Measurements from ENCODE around the gene PHETA1. TPM values are rescaled to one million over a fixed set of nuclear protein-coding genes. Genes with fewer than 3 reads are reported as not detected.
"Not testable (repeated sequence)": the region's sequence is repeated elsewhere in the genome, so short reads cannot be mapped to it uniquely, and the experiment has no call there.

PHETA1 gene
- total RNA-seq, 1 donor from 2014 or later = 20.5 TPM

DNA sequence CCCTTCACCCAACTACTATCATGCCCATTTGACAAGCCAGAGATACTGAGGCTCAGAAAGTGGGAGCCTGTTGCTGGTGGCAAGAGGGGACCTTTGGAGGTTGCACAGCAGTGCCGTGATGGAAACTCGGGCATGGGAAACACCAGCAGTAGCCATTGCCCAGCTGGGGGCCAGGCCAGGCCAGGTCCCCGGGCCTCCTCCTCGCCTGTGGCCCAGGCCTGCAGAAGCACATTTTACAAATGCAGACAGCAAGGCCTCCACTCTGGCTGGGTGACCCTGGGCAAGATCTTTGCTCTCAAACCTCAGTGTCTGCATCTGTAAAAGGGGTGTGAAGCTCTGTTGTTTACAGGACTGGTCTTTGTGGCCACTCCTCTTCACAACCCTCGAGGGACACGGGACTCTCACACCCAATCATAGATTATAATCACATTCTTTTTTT lies 32.3 kb upstream of the PHETA1 start:
- Histone ChIP-seq H3K27ac (no peak overlapping the region), H3K36me3 (no peaks in the 10 kb centered on the region), H3K27me3 (ENCODE audit: low read depth) (no peaks in the 10 kb centered on the region), H3K4me3 (no peak overlapping the region), H3K9me3 (no peaks in the 10 kb centered on the region), H3K4me1 (peaks cover 58% of the 10 kb centered on the region)
- ATAC-seq (no peak), DNase-seq (no peak)
- intact Hi-C loops (cut with DNase I) = no loop called here
- TF ChIP-seq, protein P1, sequence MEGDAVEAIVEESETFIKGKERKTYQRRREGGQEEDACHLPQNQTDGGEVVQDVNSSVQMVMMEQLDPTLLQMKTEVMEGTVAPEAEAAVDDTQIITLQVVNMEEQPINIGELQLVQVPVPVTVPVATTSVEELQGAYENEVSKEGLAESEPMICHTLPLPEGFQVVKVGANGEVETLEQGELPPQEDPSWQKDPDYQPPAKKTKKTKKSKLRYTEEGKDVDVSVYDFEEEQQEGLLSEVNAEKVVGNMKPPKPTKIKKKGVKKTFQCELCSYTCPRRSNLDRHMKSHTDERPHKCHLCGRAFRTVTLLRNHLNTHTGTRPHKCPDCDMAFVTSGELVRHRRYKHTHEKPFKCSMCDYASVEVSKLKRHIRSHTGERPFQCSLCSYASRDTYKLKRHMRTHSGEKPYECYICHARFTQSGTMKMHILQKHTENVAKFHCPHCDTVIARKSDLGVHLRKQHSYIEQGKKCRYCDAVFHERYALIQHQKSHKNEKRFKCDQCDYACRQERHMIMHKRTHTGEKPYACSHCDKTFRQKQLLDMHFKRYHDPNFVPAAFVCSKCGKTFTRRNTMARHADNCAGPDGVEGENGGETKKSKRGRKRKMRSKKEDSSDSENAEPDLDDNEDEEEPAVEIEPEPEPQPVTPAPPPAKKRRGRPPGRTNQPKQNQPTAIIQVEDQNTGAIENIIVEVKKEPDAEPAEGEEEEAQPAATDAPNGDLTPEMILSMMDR (IDR thresholded peaks at IDR 0.05) = no peak

DNA sequence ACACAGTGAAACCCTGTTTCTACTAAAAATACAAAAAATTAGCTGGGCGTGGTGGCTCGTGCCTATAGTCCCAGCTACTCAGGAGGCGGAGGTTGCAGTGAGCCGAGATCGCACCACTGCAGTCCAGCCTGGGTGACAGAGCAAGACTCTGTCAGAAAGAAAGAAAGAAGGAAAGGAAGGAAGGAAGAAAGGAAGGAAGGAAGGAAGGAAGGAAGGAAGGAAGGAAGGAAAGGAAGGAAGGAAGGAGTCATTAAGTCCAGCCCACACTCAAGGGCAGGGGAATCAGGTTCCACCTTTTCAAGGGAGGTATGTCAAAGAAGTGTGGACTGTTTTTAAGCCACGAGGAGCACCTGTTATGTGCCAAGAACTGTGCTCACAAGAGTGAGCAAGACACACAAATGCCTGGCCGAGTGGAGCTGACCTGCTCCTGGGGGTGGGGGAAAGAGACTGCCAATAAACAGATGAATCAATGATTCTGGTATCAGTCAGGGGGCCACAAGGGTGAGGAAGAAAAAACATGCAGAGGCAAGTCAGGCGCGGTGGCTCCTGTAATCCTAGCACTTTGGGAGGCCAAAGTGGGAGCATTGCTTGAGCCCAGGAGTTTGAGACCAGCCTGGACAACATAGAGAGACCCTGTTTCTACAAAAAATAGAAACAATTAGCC lies 31.0 kb upstream of the PHETA1 start:
- intact Hi-C loops (cut with DNase I) = loop anchor here (10.0 kb wide), 1 partner anchor 55 kb away; no protein-coding TSS in a partner anchor
- H3K27ac ChIP-seq; H3K4me3 ChIP-seq; ATAC-seq; DNase-seq; H3K9me3 ChIP-seq; H3K27me3 ChIP-seq (ENCODE audit: low read depth); H3K36me3 ChIP-seq: not testable (repeated sequence)
- H3K4me1 ChIP-seq = peaks cover 55% of the 10 kb centered on the region

DNA sequence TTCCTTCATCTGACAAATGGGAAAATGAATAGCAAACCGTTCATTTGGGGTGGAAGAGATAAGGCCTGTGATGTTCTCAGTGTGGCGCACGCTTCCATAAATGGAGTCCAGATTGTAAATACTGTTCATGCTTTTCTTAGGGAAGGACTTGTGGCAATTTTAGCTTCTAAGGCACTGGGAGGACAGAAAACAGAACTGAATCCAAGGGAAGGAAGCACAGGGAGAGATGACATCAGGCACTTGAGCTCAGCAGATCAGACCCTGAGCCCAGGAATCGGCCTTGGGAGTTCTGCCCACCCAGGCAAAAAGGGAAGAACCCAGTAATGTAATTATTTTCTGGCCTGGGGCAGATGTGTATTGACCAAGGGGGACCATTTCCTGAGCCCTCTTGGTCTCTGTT lies 29.6 kb upstream of the PHETA1 start:
- no peaks in the 10 kb centered on the region for H3K9me3 ChIP-seq
- no peaks in the 10 kb centered on the region for H3K27me3 ChIP-seq (ENCODE audit: low read depth)
- no peak overlapping the region for H3K4me3 ChIP-seq
- intact Hi-C loops (cut with DNase I) = loop anchor here (10.0 kb wide), 1 partner anchor 56 kb away; no protein-coding TSS in a partner anchor
- DNase-seq (no peak), ATAC-seq (peak in 1 of 2 donors; percentile 8)
- no peak overlapping the region for H3K27ac ChIP-seq
- peaks cover 42% of the 10 kb centered on the region for H3K4me1 ChIP-seq
- TF ChIP-seq, protein P1 (IDR thresholded peaks at IDR 0.05) = no peak
- no peaks in the 10 kb centered on the region for H3K36me3 ChIP-seq

DNA sequence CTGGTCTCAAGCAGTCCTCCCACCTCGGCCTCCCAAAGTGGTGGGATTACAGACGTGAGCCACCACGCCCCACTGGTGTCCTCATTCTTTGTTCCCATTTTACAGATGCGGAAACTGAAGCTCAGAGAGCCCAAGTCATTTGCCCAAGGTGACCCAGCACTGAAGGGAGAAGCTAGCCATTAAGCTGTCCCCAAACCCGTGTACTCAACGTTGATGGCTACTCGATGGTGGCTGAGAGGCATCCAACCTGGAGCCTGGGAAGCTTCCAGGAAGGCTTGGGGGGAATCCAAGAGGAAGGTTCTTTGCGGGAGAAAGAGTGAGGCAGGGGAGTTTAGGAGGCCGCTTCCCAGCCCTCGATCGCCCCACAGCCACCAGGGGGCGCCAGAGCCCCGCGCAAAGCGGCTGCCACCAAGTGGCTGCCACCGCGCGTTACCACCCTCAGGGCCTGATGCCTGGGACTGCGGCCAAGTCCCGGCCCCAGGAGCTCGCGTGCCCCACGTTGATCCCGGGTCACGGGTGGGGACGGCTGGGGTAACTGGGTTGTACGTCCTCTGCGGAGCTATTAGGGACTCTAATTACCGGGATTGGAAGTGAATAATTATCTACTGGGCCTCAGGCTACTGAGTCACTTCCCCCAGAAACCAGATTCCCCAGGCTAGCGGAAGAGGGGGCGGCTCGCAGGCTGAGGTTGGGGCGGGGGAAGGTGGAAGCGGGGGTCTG lies 28.0 kb upstream of the PHETA1 start:
- Histone ChIP-seq H3K9me3 (no peaks in the 10 kb centered on the region), H3K27ac (peak overlapping the region; percentile 54), H3K27me3 (ENCODE audit: low read depth) (no peaks in the 10 kb centered on the region), H3K4me3 (peak overlapping the region; percentile 42), H3K4me1 (peaks cover 30% of the 10 kb centered on the region), H3K36me3 (no peaks in the 10 kb centered on the region)
- DNase-seq (peak; percentile 92), ATAC-seq (peak; percentile 85 to 93)
- intact Hi-C loops (cut with DNase I) = loop anchor here (10.0 kb wide), 1 partner anchor 58 kb away; no protein-coding TSS in a partner anchor
- TF ChIP-seq, protein P1 (IDR thresholded peaks at IDR 0.05) = peak; percentile 99

DNA sequence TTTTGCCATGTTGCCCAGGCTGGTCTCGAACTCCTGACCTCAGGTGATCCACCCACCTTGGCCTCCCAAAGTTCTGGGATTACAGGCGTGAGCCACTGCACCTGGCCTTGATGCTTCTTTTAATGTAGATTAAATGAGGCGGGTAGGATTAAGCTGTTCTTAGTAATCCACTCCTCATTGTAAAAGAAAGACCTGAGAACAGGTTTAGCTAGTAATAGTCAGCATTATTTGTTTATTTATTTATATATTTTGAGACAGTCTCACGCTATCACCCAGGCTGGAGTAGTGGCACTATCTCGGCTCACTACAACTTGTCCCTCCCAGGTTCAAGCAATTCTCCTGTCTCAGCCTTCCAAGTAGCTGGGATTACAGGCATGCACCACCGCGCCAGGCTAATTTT lies 27.4 kb upstream of the PHETA1 start:
- not testable (repeated sequence) for H3K27me3 ChIP-seq (ENCODE audit: low read depth); DNase-seq; ATAC-seq; H3K36me3 ChIP-seq; H3K9me3 ChIP-seq; H3K4me3 ChIP-seq
- Histone ChIP-seq H3K4me1 (peaks cover 30% of the 10 kb centered on the region), H3K27ac (peak overlapping the region; percentile 54)
- intact Hi-C loops (cut with DNase I) = loop anchor here (10.0 kb wide), 1 partner anchor 59 kb away; no protein-coding TSS in a partner anchor

DNA sequence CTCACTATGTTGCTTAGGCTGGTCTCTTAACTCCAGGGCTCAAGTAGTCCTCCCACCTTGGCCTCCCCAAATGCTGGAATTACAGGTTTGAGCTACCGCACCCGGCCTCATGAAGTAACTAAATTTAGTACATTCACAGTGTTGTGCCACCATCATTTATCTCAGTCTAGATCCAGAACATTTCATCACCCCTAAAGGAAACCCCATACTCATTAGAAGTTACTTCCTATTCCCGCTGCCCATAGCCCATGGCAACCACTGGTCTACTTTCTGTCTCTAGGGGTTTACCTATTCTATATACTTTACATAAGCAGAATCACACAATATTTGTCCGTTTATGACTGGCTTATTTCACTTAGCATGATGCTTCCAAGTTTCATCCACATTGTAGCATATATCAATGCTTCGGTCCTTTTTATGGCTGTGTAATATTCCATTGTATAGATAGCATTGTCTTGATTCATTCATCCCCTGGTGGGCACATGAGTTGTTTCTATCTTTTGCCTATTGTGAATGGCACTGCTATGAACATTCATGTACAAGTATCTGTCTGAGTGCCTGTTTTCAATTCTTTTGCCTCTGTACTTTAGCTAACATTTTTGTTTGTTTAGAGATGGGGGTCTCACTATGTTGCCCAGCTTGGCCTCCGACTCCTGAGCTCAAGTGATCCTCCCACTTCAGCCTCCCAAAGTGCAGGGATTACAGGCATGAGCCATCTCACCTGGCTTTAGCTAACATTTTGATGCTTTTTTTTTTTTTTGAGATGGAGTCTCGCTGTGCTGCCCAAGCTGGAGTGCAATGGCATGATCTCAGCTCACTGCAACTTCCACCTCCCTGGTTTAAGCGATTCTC lies 26.7 kb upstream of the PHETA1 start:
- intact Hi-C loops (cut with DNase I) = loop anchor here (10.0 kb wide), 1 partner anchor 59 kb away; no protein-coding TSS in a partner anchor
- no peaks in the 10 kb centered on the region for H3K27me3 ChIP-seq (ENCODE audit: low read depth)

More for the DNA sequence above, 26.7 kb upstream of the PHETA1 start:
- DNase-seq = no peak
- H3K4me3 ChIP-seq = no peak overlapping the region
- TF ChIP-seq, protein P1 (IDR thresholded peaks at IDR 0.05) = no peak
- no peaks in the 10 kb centered on the region for H3K36me3 ChIP-seq
- ATAC-seq = no peak
- H3K9me3 ChIP-seq = no peaks in the 10 kb centered on the region
- peaks cover 30% of the 10 kb centered on the region for H3K4me1 ChIP-seq
- no peak overlapping the region for H3K27ac ChIP-seq

Data from lower lobe of right lung (tissue), 2 donors.